GM18508 (cell line): ENCODE measurements around the gene ACOXL.
"Not testable (repeated sequence)": the region's sequence is repeated elsewhere in the genome, so short reads cannot be mapped to it uniquely, and the experiment has no call there.

Experiments used
- ATAC-seq: cut with Tn5 transposase; IDR thresholded peaks from one replicate; pipeline ENCODE4 v1.9.1; 2021; ENCODE audit warnings: moderate number of reproducible peaks; ENCODE audit not compliant: insufficient read depth, unreplicated experiment

The ACOXL gene

GRCh38 chr2:110950281-110950680 is 217.9 kb downstream of the ACOXL start:
- ATAC-seq = no peak

- no peak for ATAC-seq
These were observed 222.7 kb downstream of the ACOXL start for GRCh38 chr2:110955045-110955444.

- no peak for ATAC-seq
These were observed 223.2 kb downstream of the ACOXL start for GRCh38 chr2:110955556-110955955.

- ATAC-seq = no peak
These were observed 224.9 kb downstream of the ACOXL start for GRCh38 chr2:110957293-110957692.

- ATAC-seq = no peak
These were observed 226.2 kb downstream of the ACOXL start for GRCh38 chr2:110958346-110959119.

- ATAC-seq = no peak
These were observed 226.8 kb downstream of the ACOXL start for GRCh38 chr2:110959198-110959597.

- ATAC-seq = no peak
These were observed 227.9 kb downstream of the ACOXL start for GRCh38 chr2:110960281-110960680.

DNA sequence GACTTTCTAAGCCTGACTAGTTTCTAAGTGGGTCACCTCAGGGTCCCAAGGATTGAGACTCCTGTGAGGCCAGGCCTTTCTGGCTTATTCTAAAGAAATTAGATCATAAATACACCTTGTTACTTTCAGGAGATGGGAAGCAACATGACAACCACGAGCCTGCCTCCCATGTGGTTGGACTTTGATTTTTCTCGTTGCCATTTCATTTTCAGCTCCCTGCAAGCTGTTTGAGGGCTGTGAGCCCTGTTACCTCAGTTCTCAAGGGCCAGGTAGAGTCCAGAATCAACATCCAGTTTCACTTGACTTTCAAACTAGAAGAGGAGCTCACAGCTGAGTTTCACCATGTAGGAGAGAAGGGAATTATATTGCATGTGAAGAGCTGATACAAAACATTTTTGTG is 228.6 kb downstream of the ACOXL start:
- no peak for ATAC-seq

DNA sequence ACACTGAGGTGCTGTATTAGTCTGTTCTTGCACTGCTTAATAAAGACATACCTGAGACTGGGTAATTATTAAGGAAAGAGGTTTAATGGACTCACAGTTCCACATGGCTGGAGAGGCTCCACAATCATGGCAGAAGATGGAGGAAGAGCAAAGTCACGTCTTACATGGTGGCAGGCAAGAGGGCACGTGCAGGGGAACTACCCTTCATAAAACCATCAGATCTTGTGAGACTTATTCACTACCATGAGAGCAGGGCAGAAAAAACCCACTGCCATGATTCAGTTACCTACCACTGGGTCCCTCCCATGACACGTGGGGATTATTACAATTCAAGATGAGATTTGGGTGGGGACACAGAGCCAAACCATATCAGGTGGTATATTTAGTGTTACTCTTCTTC is 229.3 kb downstream of the ACOXL start:
- ATAC-seq = not testable (repeated sequence)

- ATAC-seq = no peak
These were observed 237.3 kb downstream of the ACOXL start for GRCh38 chr2:110969696-110970095.

- no peak for ATAC-seq
These were observed 237.8 kb downstream of the ACOXL start for GRCh38 chr2:110970201-110970600.

- ATAC-seq = no peak
These were observed 239.4 kb downstream of the ACOXL start for GRCh38 chr2:110971811-110972210.

GRCh38 chr2:110973262-110973661 is 240.9 kb downstream of the ACOXL start:
- no peak for ATAC-seq

GRCh38 chr2:110977403-110977802 is 245.0 kb downstream of the ACOXL start:
- ATAC-seq = no peak

DNA sequence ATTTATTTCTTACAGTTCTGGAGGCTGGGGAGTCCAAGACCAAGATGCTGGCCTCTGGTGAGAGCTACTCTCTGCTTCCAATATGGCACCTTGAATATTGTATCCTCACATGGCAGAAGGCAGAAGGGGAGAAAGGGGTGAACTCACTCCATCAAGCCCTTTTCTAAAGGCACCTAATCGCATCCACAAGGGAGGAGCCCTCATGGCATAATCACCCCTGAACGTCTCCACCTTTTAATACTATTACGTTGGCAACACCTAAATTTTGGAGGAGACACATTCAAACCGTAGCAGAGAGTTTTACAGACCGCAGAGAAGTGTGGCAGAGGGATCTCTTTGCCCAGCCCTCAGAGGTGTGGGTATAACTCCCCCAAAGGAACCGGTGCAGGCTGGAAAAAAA is 245.8 kb downstream of the ACOXL start:
- ATAC-seq = no peak

DNA sequence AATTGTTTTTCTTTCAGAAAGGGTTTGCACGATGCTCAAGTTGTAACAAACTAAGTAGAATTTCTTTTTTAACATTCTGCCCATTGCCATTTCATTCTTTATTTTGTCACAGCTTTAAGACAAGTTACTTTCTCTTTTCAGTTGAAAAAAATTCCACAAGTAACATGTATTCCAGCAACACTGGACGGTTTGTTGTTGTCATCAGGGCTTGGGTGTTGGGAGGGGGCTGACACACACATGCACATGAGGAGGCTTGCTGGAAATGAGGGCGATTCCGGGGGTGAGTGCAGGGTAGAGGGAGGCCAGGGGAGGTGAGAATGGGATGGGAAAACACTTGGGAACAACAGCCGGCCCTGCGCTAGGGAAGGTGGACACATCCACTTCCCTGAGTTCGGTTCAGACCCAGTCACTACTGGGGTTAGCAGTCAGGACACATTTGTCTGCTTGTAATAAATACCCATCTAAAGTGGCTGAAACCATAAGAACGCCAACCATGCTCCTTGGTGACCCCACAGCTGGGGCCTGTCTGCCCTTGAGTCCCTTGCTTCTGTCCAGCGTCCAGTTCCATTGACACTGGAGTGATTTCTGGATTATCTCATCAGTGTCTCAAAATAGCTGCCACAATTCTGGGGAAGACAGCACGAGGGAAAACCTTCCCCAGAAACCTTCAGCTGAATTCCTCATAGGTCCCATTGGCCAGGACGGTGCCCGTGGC is 246.5 kb downstream of the ACOXL start:
- ATAC-seq = no peak

- no peak for ATAC-seq
These were observed 247.3 kb downstream of the ACOXL start for GRCh38 chr2:110979471-110980338.

- no peak for ATAC-seq
These were observed 248.1 kb downstream of the ACOXL start for GRCh38 chr2:110980339-110981062.

DNA sequence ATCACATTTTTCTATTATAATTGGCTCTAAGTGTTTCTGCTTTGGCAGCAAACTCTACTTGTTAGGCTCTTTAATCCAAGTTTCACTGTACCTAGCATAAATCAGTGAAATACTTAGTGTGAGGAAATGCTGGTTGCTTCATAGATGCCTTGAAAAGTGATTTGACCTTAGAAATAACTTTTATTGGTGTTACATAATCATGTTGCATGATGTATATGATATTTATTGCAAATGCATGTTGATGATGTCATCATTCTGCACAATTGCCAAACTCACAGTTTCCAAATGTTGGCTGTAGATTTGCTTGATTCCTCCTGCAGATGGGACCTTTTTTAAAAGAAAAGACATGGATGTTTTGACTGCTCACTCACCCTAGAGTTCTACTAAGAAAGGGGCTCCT is 250.8 kb downstream of the ACOXL start:
- no peak for ATAC-seq
